ENCODE data around the gene RGL4. TPM values are rescaled to one million over a fixed set of nuclear protein-coding genes. Genes with fewer than 3 reads are reported as not detected.

RGL4 gene
- total and polyA plus RNA-seq, 9 donors, result 0.13 to 2.4 (median 1.4) TPM

- WGBS (ENCODE audit: insufficient coverage), result 96% methylated on average over 15 of the region's 28 CpGs
- Histone ChIP-seq H3K36me3 (ENCODE audit: control insufficient read depth, insufficient read depth, low read length) (peaks cover 46% of the 10 kb centered on the region), H3K4me1 (ENCODE audit: control insufficient read depth, insufficient read depth, low read length) (peaks cover 10% of the 10 kb centered on the region), H3K27me3 (ENCODE audit: control insufficient read depth, insufficient read depth, low read length) (no peaks in the 10 kb centered on the region), H3K27ac (ENCODE audit: low read length) (no peak overlapping the region), H3K4me3 (ENCODE audit: low read length) (no peak overlapping the region), H3K9me3 (replicated peaks; ENCODE audit: control insufficient read depth, low read depth, low read length) (no peaks in the 10 kb centered on the region)
- DNase-seq, result no peak
Observed at GRCh38 chr22:23713696-23714595, 23.1 kb downstream of the RGL4 start.

- no peaks in the 10 kb centered on the region for H3K27me3 ChIP-seq (ENCODE audit: control insufficient read depth, insufficient read depth, low read length)
- no peak for DNase-seq
- H3K36me3 ChIP-seq (ENCODE audit: control insufficient read depth, insufficient read depth, low read length), result peaks cover 43% of the 10 kb centered on the region
- H3K4me1 ChIP-seq (ENCODE audit: control insufficient read depth, insufficient read depth, low read length), result peaks cover 10% of the 10 kb centered on the region
- H3K4me3 ChIP-seq (ENCODE audit: low read length), result no peak overlapping the region
- WGBS (ENCODE audit: insufficient coverage), result 81% methylated on average over 14 of the region's 23 CpGs
- H3K27ac ChIP-seq (ENCODE audit: low read length), result no peak overlapping the region
- no peaks in the 10 kb centered on the region for H3K9me3 ChIP-seq (replicated peaks; ENCODE audit: control insufficient read depth, low read depth, low read length)
Observed at GRCh38 chr22:23714596-23715578, 24.1 kb downstream of the RGL4 start.

- Histone ChIP-seq H3K9me3 (replicated peaks; ENCODE audit: control insufficient read depth, low read depth, low read length) (no peaks in the 10 kb centered on the region), H3K27me3 (ENCODE audit: control insufficient read depth, insufficient read depth, low read length) (no peaks in the 10 kb centered on the region), H3K36me3 (ENCODE audit: control insufficient read depth, insufficient read depth, low read length) (peaks cover 35% of the 10 kb centered on the region), H3K4me1 (ENCODE audit: control insufficient read depth, insufficient read depth, low read length) (peaks cover 10% of the 10 kb centered on the region), H3K27ac (ENCODE audit: low read length) (no peak overlapping the region), H3K4me3 (ENCODE audit: low read length) (no peak overlapping the region)
- WGBS (ENCODE audit: insufficient coverage), result 74% methylated on average over 11 of the region's 18 CpGs
- no peak for DNase-seq
Observed at GRCh38 chr22:23715806-23716375, 25.1 kb downstream of the RGL4 start.

- Histone ChIP-seq H3K27ac (ENCODE audit: low read length) (no peak overlapping the region), H3K9me3 (replicated peaks; ENCODE audit: control insufficient read depth, low read depth, low read length) (no peaks in the 10 kb centered on the region), H3K36me3 (ENCODE audit: control insufficient read depth, insufficient read depth, low read length) (peaks cover 24% of the 10 kb centered on the region), H3K4me3 (ENCODE audit: low read length) (peak overlapping the region; percentile 90), H3K27me3 (ENCODE audit: control insufficient read depth, insufficient read depth, low read length) (no peaks in the 10 kb centered on the region), H3K4me1 (ENCODE audit: control insufficient read depth, insufficient read depth, low read length) (peaks cover 10% of the 10 kb centered on the region)
- WGBS (ENCODE audit: insufficient coverage), result 1% methylated on average over 71 of the region's 84 CpGs
- peak; percentile 93 for DNase-seq
Observed at GRCh38 chr22:23716811-23717801, 26.3 kb downstream of the RGL4 start.

- H3K36me3 ChIP-seq (ENCODE audit: control insufficient read depth, insufficient read depth, low read length), result peaks cover 11% of the 10 kb centered on the region
- no peak overlapping the region for H3K27ac ChIP-seq (ENCODE audit: low read length)
- no peaks in the 10 kb centered on the region for H3K9me3 ChIP-seq (replicated peaks; ENCODE audit: control insufficient read depth, low read depth, low read length)
- no peak overlapping the region for H3K4me3 ChIP-seq (ENCODE audit: low read length)
- no peaks in the 10 kb centered on the region for H3K27me3 ChIP-seq (ENCODE audit: control insufficient read depth, insufficient read depth, low read length)
- DNase-seq, result peak; percentile 15
- H3K4me1 ChIP-seq (ENCODE audit: control insufficient read depth, insufficient read depth, low read length), result peaks cover 12% of the 10 kb centered on the region
- 83% methylated on average over 5 of the region's 17 CpGs for WGBS (ENCODE audit: insufficient coverage)
Observed at GRCh38 chr22:23718371-23719165, 27.8 kb downstream of the RGL4 start.

GRCh38 chr22:23720855-23721254 lies 30.0 kb downstream of the RGL4 start:
- H3K4me3 ChIP-seq (ENCODE audit: low read length), result no peak overlapping the region
- DNase-seq, result no peak
- no peaks in the 10 kb centered on the region for H3K9me3 ChIP-seq (replicated peaks; ENCODE audit: control insufficient read depth, low read depth, low read length)
- peaks cover 12% of the 10 kb centered on the region for H3K4me1 ChIP-seq (ENCODE audit: control insufficient read depth, insufficient read depth, low read length)
- no peak overlapping the region for H3K27ac ChIP-seq (ENCODE audit: low read length)
- no CpG with 5 or more reads among the region's 6 CpGs for WGBS (ENCODE audit: insufficient coverage)
- no peaks in the 10 kb centered on the region for H3K36me3 ChIP-seq (ENCODE audit: control insufficient read depth, insufficient read depth, low read length)
- H3K27me3 ChIP-seq (ENCODE audit: control insufficient read depth, insufficient read depth, low read length), result no peaks in the 10 kb centered on the region

GRCh38 chr22:23722160-23722559 lies 31.3 kb downstream of the RGL4 start:
- 63% methylated on average over 1 of the region's 4 CpGs for WGBS (ENCODE audit: insufficient coverage)
- H3K9me3 ChIP-seq (replicated peaks; ENCODE audit: control insufficient read depth, low read depth, low read length), result no peaks in the 10 kb centered on the region
- DNase-seq, result no peak
- H3K27ac ChIP-seq (ENCODE audit: low read length), result no peak overlapping the region
- H3K4me3 ChIP-seq (ENCODE audit: low read length), result no peak overlapping the region
- H3K36me3 ChIP-seq (ENCODE audit: control insufficient read depth, insufficient read depth, low read length), result no peaks in the 10 kb centered on the region
- no peaks in the 10 kb centered on the region for H3K27me3 ChIP-seq (ENCODE audit: control insufficient read depth, insufficient read depth, low read length)
- peaks cover 6% of the 10 kb centered on the region for H3K4me1 ChIP-seq (ENCODE audit: control insufficient read depth, insufficient read depth, low read length)

GRCh38 chr22:23722724-23723123 lies 31.9 kb downstream of the RGL4 start:
- no peak for DNase-seq
- Histone ChIP-seq H3K27ac (ENCODE audit: low read length) (no peak overlapping the region), H3K27me3 (ENCODE audit: control insufficient read depth, insufficient read depth, low read length) (no peaks in the 10 kb centered on the region), H3K9me3 (replicated peaks; ENCODE audit: control insufficient read depth, low read depth, low read length) (no peaks in the 10 kb centered on the region), H3K4me1 (ENCODE audit: control insufficient read depth, insufficient read depth, low read length) (peaks cover 2% of the 10 kb centered on the region), H3K36me3 (ENCODE audit: control insufficient read depth, insufficient read depth, low read length) (no peaks in the 10 kb centered on the region), H3K4me3 (ENCODE audit: low read length) (no peak overlapping the region)
- WGBS (ENCODE audit: insufficient coverage), result 88% methylated on average over 2 of the region's 2 CpGs
